ENCODE measurements around the gene SH3BP2.

Gene SH3BP2

GRCh38 chr4:2860391-2861348, 67.8 kb downstream of the SH3BP2 start:
- DNase-seq: no peak

GRCh38 chr4:2861631-2862436, 68.9 kb downstream of the SH3BP2 start:
- DNase-seq: no peak

- DNase-seq: no peak
These were observed 69.6 kb downstream of the SH3BP2 start for GRCh38 chr4:2862528-2862927.

DNA sequence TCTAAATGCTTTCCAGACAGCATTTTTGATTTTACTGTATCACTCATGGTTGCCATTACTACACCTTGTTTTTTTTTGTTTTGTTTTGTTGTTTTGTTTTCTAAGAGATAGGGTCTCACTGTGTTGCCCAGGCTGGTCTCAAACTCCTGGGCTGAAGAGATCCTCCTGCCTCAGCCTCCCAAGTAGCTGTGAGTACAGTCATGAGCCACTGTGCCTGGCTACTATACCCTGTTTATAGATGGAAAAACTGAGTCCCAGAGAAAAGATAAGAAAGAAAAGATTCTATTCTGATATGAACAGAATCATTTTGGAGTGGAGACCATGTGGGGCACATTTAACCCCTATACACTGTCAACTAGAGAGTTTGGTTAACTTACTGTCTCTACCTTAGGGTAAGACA, 70.8 kb downstream of the SH3BP2 start:
- DNase-seq: no peak

- DNase-seq: no peak
These were observed 72.4 kb downstream of the SH3BP2 start for GRCh38 chr4:2865196-2865780.

DNA sequence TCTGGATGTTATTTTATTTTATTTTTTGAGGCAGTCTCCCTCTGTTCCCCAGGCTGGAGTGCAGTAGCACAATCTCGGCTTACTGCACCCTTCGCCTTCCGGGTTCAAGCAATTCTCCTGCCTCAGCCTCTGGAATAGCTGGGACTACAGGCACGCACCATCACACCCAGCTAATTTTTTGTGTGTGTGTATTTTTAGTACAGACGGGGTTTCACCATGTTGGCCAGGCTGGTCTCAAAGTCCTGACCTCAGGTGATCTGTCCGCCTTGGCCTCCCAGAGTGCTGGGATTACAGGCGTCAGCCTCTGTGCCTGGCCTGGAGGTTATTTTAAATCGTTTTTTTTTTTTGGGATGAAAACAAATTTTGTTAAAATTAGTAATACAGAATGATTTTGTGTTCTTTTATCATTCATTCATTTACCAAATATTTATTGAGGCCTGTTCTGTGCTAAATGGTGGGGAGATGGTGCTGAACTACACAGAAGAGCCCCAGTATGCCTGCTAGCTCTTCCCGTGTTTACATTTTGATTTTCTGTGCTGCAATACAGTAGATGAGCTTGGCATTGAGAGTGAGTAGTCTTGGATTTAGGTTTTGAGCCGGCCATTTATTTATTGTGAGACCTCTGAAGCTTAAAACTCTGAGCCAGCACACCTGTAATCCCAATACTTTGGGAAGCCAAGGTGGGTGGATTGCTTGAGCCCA, 73.4 kb downstream of the SH3BP2 start:
- DNase-seq: no peak

DNA sequence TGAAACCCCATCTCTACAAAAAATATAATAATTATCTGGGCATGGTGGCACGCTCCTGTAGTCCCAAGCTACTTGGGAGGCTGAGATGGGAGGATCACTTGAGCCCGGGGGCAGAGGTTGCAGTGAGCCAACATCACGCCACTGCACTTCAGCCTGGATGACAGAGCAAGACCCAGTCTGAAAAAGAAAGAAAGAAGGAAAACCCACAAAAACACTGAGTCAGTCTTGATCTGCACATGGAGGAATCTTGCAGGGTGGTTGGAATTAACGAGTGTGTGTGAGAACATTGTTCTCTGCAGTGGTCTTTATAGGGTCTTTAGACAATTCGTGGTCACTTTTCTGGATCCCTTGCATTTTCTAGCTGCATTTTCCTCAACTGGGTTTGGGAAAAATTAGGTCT, 74.0 kb downstream of the SH3BP2 start:
- DNase-seq: no peak

GRCh38 chr4:2867758-2868491, 75.0 kb downstream of the SH3BP2 start:
- DNase-seq: no peak

GRCh38 chr4:2868877-2869487, 76.1 kb downstream of the SH3BP2 start:
- DNase-seq: no peak

GRCh38 chr4:2869659-2870058, 76.8 kb downstream of the SH3BP2 start:
- DNase-seq: no peak

GRCh38 chr4:2870082-2870481, 77.2 kb downstream of the SH3BP2 start:
- no peak for DNase-seq

DNA sequence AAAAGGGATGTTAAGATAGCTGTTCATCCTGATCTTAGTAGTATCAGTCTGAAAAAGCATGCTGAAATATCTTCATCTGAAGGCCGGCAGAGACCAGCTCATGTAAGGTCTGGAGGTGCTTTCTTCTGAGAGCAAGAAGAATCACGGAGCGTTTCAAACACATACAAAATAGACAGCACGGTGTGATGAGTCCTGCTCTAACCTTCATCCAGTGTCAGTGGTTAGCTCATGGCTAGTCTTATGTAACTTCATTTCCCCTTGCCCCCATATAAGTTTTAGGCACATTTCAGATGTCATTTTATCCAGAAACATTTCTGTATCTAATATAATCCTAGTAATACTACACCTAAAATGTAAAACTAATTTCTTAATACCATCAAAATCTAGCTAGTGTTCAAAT, 78.6 kb downstream of the SH3BP2 start:
- no peak for DNase-seq

GRCh38 chr4:2871911-2872310, 79.0 kb downstream of the SH3BP2 start:
- DNase-seq: peak; percentile 9

DNA sequence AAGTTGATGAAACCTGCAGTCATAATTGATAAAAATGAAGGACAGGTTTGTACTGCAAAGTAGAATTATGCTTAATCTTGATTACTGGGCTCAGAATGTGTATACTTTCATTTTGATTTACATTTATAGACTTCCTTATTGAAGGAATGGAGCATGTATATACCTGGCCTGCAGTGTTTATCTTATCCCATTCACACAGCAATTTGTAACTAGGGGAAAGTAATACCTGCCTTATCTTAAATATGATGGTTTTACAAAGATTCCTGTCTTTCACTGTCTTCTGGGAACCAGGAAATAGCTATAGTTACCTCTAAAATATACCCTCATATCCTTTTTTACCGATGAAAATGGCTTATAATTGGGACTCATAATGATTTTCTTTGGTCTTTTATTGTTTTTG, 80.4 kb downstream of the SH3BP2 start:
- DNase-seq: no peak

- no peak for DNase-seq
These were observed 82.0 kb downstream of the SH3BP2 start for GRCh38 chr4:2874861-2875260.

- no peak for DNase-seq
These were observed 82.7 kb downstream of the SH3BP2 start for GRCh38 chr4:2875556-2875955.

- no peak for DNase-seq
These were observed 85.5 kb downstream of the SH3BP2 start for GRCh38 chr4:2878346-2878745.

- no peak for DNase-seq
These were observed 86.1 kb downstream of the SH3BP2 start for GRCh38 chr4:2879026-2879425.

- no peak for DNase-seq
These were observed 88.5 kb downstream of the SH3BP2 start for GRCh38 chr4:2881431-2881830.

DNA sequence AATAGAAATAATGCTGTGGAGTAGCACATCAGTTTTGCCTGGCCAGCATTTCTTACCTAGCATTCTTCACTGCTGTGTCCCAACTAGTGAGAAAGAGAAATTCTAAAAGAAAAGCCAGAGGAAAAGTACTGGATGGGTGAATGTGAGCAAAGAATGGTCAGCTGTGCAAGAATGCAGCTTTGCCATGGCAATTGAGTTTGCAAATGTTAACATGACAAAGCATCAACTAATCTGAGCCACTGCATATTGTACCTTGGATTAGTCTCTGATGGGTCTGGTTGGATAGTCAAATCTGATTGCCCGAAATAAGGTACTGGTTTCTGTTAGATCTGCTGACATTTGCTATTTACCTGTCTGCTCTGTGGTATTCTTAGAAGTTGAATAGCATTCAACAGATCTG, 89.5 kb downstream of the SH3BP2 start:
- no peak for DNase-seq

GRCh38 chr4:2886161-2886560, 93.3 kb downstream of the SH3BP2 start:
- no peak for DNase-seq

DNA sequence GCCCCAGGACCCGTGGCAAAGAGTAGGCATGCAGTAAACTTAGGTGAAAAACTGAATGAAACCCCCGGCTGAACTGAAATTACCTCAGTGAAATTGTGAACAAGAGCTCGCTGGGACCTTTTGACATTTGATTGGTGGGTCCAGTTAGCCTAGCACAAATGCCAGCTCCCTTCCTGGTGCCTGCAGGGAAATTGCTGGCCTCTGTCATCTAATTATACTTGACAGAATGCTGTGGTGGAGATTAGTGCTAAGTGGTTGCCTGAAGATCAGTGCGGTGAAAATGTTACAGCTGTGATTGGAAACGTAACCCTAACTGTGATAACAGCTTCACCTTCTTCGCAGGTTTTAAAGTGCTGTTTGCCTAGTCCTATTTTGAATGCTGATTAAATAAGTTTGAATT, 93.7 kb downstream of the SH3BP2 start:
- DNase-seq: no peak

Data from CD4-positive, alpha-beta T cell treated with Interleukin-6 for 4 hours (primary cell).